Left lung (tissue), 10 donors: ENCODE data around the gene OTOG. TPM values are rescaled to one million over a fixed set of nuclear protein-coding genes. Genes with fewer than 3 reads are reported as not detected.

Experiments
- ATAC-seq: fragments of 200-7000 bp; cut with Tn5 transposase; one replicate; pipeline ENCODE4 v1.9.1; 2020; ENCODE audit warnings: moderate library complexity
- DNase-seq, 4 donors: peaks; one replicate each; pipeline ENCODE4 v3.0.0-alpha.2; 2013 to 2020
- H3K27ac ChIP-seq, 2 donors: fragments of 200-600 bp; sonication (generic) in 1 of 2; one replicate each; pipeline versions ENCODE4 v1.5.0 to v1.8.0; 2020 to 2021
- H3K27me3 ChIP-seq, 2 donors: fragments of 200-600 bp; sonication (generic) in 1 of 2; one replicate each; pipeline versions ENCODE4 v1.5.0 to v1.8.0; 2020 to 2021
- H3K36me3 ChIP-seq, 2 donors: fragments of 200-600 bp; sonication (generic) in 1 of 2; one replicate each; pipeline versions ENCODE4 v1.5.0 to v1.8.0; 2020 to 2021
- H3K4me1 ChIP-seq, 2 donors: fragments of 200-600 bp; one replicate each; pipeline ENCODE4 v1.8.0; 2021
- H3K4me3 ChIP-seq, 2 donors: fragments of 200-600 bp; sonication (generic) in 1 of 2; one replicate each; pipeline versions ENCODE4 v1.5.0 to v1.8.0; 2020 to 2021; ENCODE audit warnings: mild to moderate bottlenecking in 1 of 2
- H3K9me3 ChIP-seq, 2 donors: fragments of 200-600 bp; sonication (generic) in 1 of 2; one replicate each; pipeline versions ENCODE4 v1.5.0 to v1.8.0; 2020 to 2021
- CTCF ChIP-seq, 2 donors: fragments of 200-600 bp; sonication (generic) in 1 of 2; IDR thresholded peaks; one replicate each; pipeline versions ENCODE4 v1.5.0 to v1.8.0; 2021; ENCODE audit warnings: antibody characterized with exemption in 2 of 2
- intact Hi-C, 2 donors: fragments of 100-400 bp; cut with DNase I; formaldehyde crosslinking; loops; one replicate each; pipeline versions ENCODE4 v1.11.2 to v1.14.2; 2022
- polyA plus RNA-seq, 6 donors: library from polyadenylated mRNA; unstranded; fragments of 120-200 nt; gene quantifications; one replicate each; pipeline ENCODE4 v1.2.1, GENCODE V29; 2013; ENCODE audit not compliant: insufficient read length in 6 of 6
- total RNA-seq, 2 donors: library from RNA; stranded (reverse); fragmentation: NEBNext Ultra II Directional; extraction: Animal tissue kit (Norgen Biotek cat#: 25700); gene quantifications; one replicate each; pipeline ENCODE4 v1.2.1, GENCODE V29; 2021
- donor health status: DM: no; HTN: yes; CAD: no.
- donor health status: DM: no; HTN: no; CAD: no.

Gene OTOG
- total and polyA plus RNA-seq, 8 donors, result 0.04 to 0.24 (median 0.11) TPM; not detected in 2

- DNase-seq (no peak), ATAC-seq (no peak)
- intact Hi-C loops, result no loop called here
Observed at GRCh38 chr11:17552392-17553248, 5.6 kb downstream of the OTOG start.

DNA sequence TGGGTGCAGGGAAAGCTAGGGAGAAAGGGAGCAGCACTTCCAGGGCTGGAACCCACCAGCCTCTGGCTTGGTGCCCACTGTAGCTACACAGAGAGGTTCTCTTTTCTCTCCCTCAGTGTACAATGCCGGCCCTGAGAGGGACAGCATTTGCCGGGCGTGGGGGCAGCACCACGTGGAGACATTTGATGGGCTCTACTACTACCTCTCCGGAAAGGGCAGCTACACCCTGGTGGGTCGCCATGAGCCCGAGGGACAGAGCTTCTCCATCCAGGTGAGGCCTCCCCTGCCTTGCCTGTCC is 6.1 kb downstream of the OTOG start:
- ATAC-seq (no peak), DNase-seq (no peak)
- no peak overlapping the region for H3K27ac ChIP-seq
- TF ChIP-seq CTCF (IDR thresholded peaks at IDR 0.05), result no peak
- H3K36me3 ChIP-seq, result no peaks in the 10 kb centered on the region
- no peak overlapping the region for H3K4me3 ChIP-seq
- intact Hi-C loops, result no loop called here
- no peaks in the 10 kb centered on the region for H3K9me3 ChIP-seq
- H3K4me1 ChIP-seq, result no peaks in the 10 kb centered on the region
- H3K27me3 ChIP-seq, result peaks cover 0 to 23% of the 10 kb centered on the region in 2 donors

More at GRCh38 chr11:17552392-17553248, 5.6 kb downstream of the OTOG start:
- no peak overlapping the region for H3K27ac ChIP-seq
- H3K4me1 ChIP-seq, result no peaks in the 10 kb centered on the region
- no peak for TF ChIP-seq CTCF (IDR thresholded peaks at IDR 0.05)
- H3K4me3 ChIP-seq, result no peak overlapping the region
- H3K36me3 ChIP-seq, result no peaks in the 10 kb centered on the region
- H3K27me3 ChIP-seq, result peaks cover 0 to 23% of the 10 kb centered on the region in 2 donors
- H3K9me3 ChIP-seq, result no peaks in the 10 kb centered on the region

GRCh38 chr11:17554487-17554886 is 7.4 kb downstream of the OTOG start:
- intact Hi-C loops, result no loop called here
- DNase-seq (no peak), ATAC-seq (no peak)
- Histone ChIP-seq H3K9me3 (no peaks in the 10 kb centered on the region), H3K27me3 (peaks cover 0 to 21% of the 10 kb centered on the region in 2 donors), H3K4me3 (no peak overlapping the region), H3K36me3 (no peaks in the 10 kb centered on the region), H3K27ac (no peak overlapping the region), H3K4me1 (no peaks in the 10 kb centered on the region)
- TF ChIP-seq CTCF (IDR thresholded peaks at IDR 0.05), result no peak

DNA sequence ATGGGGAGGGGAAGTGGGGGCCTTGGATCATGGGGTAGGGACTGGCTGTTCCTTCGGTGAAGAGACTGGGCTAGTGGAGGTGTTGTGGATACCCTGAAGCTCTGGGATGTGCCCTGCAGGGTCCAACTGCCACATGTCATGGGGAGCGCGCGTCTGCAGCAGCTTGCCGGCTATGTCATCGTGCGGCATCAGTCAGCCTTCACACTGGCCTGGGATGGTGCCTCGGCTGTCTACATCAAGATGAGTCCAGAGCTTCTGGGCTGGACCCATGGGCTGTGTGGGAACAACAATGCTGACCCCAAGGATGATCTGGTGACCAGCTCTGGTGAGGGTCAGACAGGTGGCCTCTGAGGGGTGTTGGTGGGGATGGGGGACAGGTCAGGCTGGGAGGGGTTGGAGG is 9.9 kb downstream of the OTOG start:
- no peaks in the 10 kb centered on the region for H3K4me1 ChIP-seq
- no peak for ATAC-seq
- no peak for TF ChIP-seq CTCF (IDR thresholded peaks at IDR 0.05)
- no peaks in the 10 kb centered on the region for H3K36me3 ChIP-seq
- peaks cover 0 to 20% of the 10 kb centered on the region in 2 donors for H3K27me3 ChIP-seq
- no peak overlapping the region for H3K4me3 ChIP-seq
- intact Hi-C loops, result no loop called here
- no peak for DNase-seq
- H3K9me3 ChIP-seq, result no peaks in the 10 kb centered on the region
- no peak overlapping the region for H3K27ac ChIP-seq

DNA sequence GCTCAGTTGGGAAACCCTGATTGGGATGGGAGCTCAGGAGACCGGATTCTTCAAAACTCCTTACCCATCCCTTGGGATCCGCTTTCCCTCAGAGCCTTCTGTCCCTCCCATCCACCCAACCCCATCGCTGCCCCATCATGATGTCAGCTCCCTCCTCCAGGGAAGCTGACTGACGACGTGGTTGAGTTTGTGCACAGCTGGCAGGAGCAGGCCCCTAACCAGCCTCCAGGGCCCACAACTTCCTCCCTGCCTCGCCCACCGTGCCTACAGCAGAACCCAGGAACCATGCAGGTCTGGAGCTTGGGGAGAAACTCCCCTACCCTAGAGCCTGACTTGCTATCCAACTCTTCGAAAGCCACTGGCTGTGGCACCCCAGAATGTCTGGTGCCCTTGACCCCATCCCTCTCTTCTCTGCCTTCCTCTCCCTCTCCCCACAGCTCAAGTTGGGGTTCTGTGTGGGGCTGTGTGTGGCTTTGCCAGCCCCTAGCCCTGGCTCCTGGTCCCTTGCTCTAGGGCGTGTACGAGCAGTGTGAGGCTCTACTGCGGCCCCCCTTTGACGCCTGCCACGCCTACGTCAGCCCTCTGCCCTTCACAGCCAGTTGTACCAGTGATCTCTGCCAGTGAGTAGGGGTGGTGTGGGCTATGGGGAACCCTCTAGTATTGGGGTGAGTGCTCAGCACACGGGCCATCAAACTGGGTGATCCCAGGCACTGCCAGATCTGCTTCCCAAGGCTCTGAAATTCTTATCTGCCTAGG is 11.1 kb downstream of the OTOG start:
- no peaks in the 10 kb centered on the region for H3K9me3 ChIP-seq
- no peak for DNase-seq
- no peaks in the 10 kb centered on the region for H3K36me3 ChIP-seq
- H3K27ac ChIP-seq, result no peak overlapping the region
- no peak for TF ChIP-seq CTCF (IDR thresholded peaks at IDR 0.05)
- no peaks in the 10 kb centered on the region for H3K4me1 ChIP-seq
- no peak overlapping the region for H3K4me3 ChIP-seq
- intact Hi-C loops, result no loop called here
- no peak for ATAC-seq
- peaks cover 0 to 20% of the 10 kb centered on the region in 2 donors for H3K27me3 ChIP-seq
